COLO829 (cell line): ENCODE data around the gene CPB1.

Experiments used
- DNase-seq: peaks from one replicate; pipeline ENCODE4 v3.0.0; 2012; ENCODE audit warnings: low spot score

CPB1 gene

GRCh38 chr3:148833223-148833622 is 5.6 kb downstream of the CPB1 start:
- no peak for DNase-seq

- DNase-seq, result no peak
These were observed 12.2 kb downstream of the CPB1 start for GRCh38 chr3:148839805-148840204.

- DNase-seq, result no peak
These were observed 12.8 kb downstream of the CPB1 start for GRCh38 chr3:148840451-148840850.

GRCh38 chr3:148845756-148846395 is 18.3 kb downstream of the CPB1 start:
- no peak for DNase-seq

GRCh38 chr3:148847351-148847750 is 19.7 kb downstream of the CPB1 start:
- DNase-seq, result peak; percentile 71

- no peak for DNase-seq
These were observed 20.8 kb downstream of the CPB1 start for GRCh38 chr3:148848410-148848809.

- DNase-seq, result no peak
These were observed 24.8 kb downstream of the CPB1 start for GRCh38 chr3:148852271-148852992.

- DNase-seq, result no peak
These were observed 25.5 kb downstream of the CPB1 start for GRCh38 chr3:148853076-148853475.

- DNase-seq, result no peak
These were observed 26.4 kb downstream of the CPB1 start for GRCh38 chr3:148854061-148854460.

GRCh38 chr3:148856384-148856783 is 28.8 kb downstream of the CPB1 start:
- no peak for DNase-seq

- DNase-seq, result no peak
These were observed 29.7 kb downstream of the CPB1 start for GRCh38 chr3:148857316-148857715.

- DNase-seq, result peak; percentile 80
These were observed 33.8 kb downstream of the CPB1 start for GRCh38 chr3:148861277-148861869.

GRCh38 chr3:148863297-148863696 is 35.7 kb downstream of the CPB1 start:
- no peak for DNase-seq

- DNase-seq, result no peak
These were observed 36.2 kb downstream of the CPB1 start for GRCh38 chr3:148863814-148864213.

GRCh38 chr3:148865049-148865448 is 37.4 kb downstream of the CPB1 start, which contains the start of gene CPA3:
CPA3 (plus strand) TSS chr3:148865296; CDS start chr3:148865308, 12 bp downstream.
- no peak for DNase-seq

GRCh38 chr3:148866261-148866660 is 38.6 kb downstream of the CPB1 start:
- no peak for DNase-seq

GRCh38 chr3:148873270-148873927 is 45.8 kb downstream of the CPB1 start:
- no peak for DNase-seq

GRCh38 chr3:148873977-148874376 is 46.4 kb downstream of the CPB1 start:
- no peak for DNase-seq

GRCh38 chr3:148878095-148878494 is 50.5 kb downstream of the CPB1 start:
- DNase-seq, result no peak

- DNase-seq, result no peak
These were observed 51.6 kb downstream of the CPB1 start for GRCh38 chr3:148879256-148879655.

GRCh38 chr3:148880681-148881080 is 53.1 kb downstream of the CPB1 start:
- no peak for DNase-seq

GRCh38 chr3:148881286-148881685 is 53.7 kb downstream of the CPB1 start:
- no peak for DNase-seq

- no peak for DNase-seq
These were observed 54.7 kb downstream of the CPB1 start for GRCh38 chr3:148882288-148882687.
